Globus pallidus (tissue), 1 donor: ENCODE data around the gene TUBGCP6.

ENCODE experiments used
- DNase-seq: peaks from one replicate; pipeline ENCODE4 v3.0.0-alpha.2; 2015; ENCODE audit warnings: low spot score

The TUBGCP6 gene

DNA sequence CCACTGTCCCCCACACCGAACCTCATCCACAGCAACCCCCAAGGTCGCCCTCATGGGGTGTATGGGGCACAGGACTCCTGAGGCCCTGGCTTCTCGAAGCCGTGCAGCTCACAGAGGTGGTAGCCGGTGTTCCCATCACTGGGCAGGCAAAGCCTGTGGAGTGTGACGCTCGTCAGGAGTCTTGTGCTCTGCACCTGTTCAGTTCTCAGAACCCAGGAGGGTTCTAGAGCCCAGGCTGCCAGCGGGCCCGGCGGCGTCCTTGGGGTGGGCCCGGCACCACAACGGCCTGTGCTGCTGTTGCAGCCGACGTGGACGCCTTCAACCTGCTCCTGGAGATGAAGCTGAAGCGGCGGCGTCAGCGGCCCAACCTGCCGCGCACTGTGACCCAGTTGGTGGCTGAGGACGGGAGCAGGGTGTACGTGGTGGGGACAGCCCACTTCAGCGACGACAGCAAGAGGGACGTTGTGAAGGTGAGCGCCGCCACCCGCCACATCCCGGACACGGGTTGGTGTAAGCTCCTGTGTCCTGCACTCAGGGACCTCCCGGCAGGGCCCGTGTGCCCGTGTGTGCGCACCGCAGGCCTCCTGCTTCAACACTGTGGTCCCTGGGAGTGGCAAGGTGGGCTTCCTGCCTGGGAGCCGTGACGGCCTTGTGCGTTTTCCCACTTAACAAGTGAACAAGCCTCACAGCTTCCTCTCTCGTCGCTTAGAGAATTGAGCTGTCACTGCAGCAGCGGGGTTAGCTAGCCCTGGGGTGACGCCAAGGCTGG lies 50.6 kb downstream of the TUBGCP6 start:
- no peak for DNase-seq

DNA sequence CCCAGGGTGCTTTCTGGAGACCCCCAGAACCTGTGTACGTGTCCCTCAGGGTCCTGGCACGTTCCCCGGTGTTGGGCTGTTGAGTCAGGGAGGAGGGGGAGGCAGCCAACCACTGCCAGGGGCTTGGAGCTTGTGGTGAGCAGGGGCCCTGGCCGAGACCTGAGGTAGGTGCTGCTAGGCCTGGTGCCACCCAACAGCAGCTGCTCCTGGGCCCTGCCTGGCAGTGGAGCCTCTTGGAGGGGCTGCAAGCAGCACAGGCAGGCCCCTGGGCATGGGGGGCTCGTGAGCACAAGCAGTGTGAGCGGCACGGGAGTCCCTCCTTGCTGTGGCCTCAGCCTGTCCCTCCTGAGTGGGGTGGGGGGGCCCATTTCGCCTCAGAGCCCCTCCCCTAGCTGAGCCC lies 51.2 kb downstream of the TUBGCP6 start:
- no peak for DNase-seq

DNA sequence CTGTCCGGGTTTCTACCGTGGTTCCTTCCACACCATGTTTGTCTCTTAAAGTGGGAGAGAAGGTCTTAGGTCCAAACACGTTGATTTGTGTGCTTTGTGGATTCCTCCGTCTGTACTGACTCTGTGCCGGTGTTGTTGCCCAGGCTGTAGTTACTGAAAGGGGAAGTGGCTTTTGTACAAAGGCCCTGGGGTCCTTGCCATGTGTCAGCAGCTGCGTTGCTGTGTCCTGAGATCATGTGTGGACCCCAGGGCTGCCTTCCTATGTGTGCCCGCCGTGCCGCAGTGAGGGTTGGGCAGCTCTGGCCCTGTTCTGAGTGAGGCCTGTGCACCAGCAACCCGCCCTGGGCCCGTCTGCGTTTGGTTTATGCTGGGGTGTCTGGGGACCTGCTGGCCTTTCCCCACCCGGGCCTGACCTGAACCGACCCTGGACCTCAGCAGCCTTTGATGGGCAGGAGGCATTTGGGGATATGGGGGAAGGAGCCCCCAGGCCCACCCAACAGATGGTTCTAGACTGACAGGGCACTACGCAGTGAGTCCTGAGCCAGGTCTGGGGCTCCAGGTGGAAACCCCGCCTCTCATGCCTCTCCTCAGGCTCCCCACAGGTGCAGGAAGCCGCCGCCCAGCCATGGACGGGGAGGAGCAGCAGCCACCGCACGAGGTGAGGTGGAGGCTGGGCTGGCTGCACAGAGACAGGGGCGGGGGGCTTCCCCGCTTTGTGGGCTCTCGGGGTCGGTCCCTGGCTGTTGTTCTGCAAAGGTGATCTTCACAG lies 52.2 kb downstream of the TUBGCP6 start:
- no peak for DNase-seq

DNA sequence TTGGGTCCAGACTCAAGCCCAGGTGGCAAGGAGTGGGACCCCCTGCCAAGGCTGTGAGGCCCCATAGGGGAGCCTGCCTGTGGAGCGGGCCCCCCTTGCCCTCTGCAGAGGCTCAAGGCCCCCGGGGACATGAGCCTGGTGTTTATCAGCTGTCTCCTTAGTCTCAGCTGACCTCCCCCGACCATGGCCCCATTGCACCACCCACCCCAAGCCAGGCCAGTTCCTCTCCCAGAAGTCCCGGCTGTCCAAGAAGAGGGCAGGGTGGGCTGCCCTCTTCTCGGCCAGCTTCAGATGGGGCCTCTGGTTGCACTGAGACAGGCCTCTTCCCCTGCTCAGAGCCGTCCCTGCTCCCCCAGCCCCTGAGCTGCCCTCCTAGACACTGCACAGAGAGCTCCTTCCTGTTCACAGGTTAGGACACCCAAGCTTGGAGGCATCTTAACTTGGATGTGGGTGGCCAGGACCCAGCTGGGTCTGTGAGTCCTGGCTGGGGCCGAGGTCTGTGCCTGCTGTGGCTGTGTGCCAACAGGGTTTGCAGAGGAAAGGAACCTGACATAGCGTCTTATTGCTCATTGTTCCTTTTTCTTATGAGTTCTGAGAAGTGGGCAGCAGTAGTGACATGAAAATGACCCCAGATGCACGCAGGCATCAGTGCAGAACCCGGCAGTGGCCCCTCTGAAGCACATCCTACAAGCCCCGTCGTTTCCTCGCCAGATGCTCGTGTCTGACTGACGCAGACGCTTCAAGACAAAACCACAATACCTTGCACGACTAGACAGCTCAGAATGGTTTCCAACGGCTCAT lies 53.7 kb downstream of the TUBGCP6 start:
- DNase-seq: no peak

DNA sequence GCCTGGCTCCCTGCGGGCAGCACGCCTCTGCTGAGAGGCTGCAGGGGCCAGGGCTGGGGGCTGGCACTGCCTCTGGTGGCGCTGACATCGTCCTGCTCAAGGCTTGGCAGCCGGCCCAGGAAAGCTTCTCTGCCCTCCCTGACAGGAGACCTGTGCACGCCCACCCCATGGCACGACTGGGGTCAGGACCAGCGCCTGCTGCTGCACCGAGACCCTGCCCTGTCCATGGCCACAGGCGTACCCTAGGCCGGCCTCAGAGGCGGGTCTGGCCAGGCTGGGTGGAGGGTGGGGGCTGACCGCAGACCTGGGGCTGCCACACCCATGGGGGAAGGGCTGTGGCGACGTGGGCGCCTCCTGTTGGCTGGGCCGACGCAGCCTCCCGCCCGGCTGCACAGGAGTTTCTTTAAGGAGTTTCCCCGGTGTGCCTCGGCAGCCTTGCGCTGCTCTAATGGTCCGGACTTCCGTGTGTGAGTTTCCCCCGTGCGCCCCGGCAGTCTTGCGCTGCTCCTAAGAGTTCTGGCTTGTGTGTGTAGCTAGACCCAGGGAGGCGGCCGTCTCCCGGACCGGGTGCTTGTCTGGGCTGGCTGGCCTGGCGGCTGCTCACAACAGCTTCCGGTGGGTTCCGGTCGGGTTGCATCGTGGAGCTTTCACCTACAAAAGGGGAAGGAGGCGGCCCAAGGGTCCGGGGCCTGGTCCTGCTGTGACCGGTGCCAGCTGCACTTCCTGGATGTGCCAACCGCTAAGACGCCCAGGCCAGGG lies 54.5 kb downstream of the TUBGCP6 start:
- DNase-seq: peak; percentile 40

DNA sequence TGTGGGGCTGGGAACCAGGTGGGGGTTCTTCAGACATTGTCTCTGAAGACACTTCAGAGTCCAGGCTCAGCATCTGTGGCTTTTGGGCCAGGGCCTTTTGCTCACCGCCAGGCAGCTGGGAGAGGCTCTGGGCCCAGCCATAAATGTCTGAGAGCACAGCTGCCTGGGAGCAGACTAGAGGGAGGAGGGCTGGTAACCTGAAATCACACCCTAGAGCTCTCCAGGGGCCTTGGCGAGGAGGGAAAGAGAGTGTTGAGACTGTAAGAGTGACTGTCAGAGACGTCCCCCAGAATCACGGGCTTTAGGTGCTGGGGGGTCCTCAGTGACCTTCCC lies 55.0 kb downstream of the TUBGCP6 start:
- no peak for DNase-seq

DNA sequence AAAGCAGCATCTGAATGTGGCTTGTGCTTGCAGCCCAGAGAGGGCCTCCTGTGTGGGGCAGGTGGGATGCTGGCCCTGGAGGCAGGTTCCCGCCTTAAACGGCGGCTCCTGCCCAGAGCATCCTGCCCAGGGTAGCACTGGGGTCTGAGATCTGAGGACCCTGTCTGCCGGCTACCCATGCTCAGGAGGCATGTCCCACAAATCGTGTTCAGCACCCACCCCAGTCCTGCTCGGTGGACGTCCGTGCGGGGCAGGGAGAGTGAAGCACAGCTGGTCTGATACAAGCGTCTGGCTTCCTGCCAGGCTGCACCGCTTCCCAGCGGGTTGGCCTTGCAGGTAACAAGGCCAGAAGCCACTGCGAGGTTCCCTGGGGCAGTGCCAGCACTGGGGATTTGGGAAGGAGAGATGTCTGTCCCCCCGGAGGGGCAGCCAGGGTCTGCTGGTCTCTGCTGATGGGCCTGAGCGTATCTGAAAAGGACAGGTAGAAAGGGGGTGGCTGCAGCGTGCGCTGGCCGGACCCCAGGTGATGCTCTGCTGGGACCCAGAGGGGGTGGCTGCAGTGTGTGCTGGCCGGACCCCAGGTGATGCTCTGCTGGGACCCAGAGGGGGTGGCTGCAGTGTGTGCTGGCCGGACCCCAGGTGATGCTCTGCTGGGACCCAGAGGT lies 55.5 kb downstream of the TUBGCP6 start:
- DNase-seq: no peak

DNA sequence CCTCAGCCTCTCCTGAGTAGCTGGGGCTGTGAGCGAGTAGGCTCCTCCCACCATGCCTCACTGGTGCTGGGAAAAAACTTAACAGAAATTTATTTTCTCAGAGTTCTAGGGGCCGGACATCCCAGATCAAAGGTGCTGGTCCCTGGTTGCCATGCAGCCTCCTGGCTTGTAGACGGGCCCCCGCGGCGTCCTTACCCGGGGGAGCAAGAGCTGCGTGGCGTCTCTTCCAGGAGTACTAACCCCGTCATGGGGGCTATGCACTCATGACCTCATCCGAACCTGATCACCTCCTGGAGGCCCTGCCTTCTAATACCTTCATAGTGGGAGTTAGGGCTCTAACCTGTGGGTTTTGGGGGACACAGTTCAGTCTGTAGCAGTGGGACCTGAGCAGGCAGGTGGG lies 56.5 kb downstream of the TUBGCP6 start:
- no peak for DNase-seq

DNA sequence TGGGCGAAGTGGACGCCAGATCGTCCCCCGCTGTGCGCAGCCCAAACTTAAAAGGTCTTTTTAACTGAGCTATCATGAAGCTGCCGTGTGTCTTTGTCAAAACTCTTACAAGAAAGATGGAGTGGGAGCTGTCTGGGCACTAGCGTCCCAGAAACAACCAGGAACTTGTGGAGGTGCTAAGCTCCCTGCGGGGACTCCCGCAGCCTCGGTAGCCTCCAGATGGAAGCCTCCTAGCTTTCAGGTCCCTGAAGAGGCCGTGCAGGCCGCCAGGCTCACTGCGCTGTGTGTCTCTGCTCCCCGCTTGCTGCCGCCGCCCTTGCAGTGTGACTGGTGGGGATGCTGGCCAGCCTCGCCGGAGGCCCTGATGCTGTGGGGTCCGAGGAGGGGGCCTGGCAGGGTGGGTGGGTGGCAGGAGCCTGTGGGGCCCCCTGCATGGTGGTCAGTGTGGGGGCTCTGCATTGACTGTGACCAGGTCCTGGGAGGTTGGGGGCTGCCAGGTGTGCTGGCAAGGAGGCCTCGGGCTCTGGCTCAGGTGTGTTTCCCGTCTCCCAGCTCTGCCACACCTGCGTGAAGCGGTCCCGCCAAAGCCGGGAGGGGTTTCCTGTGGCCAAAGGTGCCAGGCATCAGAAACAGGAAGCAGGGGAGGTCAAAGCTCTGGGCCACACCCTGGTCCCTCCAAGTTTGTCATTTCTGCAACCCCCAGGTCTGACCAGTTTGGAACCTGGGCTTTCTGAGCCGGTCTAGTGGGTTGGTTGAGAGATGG lies 57.9 kb downstream of the TUBGCP6 start:
- DNase-seq: no peak

DNA sequence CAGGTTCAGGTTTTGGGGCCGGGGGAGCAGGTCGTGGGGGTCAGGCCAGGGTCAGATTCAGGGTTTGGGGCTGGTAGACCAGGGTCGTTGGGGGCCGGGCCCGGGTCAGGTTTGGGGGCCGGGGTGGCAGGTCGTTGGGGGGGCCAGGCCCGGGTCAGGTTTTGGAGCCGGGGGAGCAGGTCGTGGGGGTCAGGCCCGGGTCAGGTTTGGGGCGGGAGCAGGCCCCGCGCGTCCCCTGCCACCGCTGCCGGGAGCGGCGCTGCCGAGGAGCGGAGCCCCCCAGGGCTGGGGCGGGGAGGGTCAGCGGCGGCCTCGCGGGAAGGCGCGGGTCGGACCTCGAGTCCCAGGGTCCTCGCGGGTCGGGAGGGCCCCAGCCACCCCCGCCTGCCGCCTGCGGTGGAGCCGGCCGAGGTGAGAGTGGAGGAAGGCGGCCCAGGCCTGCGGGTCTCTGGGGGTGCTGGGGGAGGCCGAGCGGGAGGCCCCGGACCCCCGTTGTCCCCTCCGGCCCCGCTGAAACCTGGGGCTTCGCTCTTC lies 58.6 kb downstream of the TUBGCP6 start:
- no peak for DNase-seq

DNA sequence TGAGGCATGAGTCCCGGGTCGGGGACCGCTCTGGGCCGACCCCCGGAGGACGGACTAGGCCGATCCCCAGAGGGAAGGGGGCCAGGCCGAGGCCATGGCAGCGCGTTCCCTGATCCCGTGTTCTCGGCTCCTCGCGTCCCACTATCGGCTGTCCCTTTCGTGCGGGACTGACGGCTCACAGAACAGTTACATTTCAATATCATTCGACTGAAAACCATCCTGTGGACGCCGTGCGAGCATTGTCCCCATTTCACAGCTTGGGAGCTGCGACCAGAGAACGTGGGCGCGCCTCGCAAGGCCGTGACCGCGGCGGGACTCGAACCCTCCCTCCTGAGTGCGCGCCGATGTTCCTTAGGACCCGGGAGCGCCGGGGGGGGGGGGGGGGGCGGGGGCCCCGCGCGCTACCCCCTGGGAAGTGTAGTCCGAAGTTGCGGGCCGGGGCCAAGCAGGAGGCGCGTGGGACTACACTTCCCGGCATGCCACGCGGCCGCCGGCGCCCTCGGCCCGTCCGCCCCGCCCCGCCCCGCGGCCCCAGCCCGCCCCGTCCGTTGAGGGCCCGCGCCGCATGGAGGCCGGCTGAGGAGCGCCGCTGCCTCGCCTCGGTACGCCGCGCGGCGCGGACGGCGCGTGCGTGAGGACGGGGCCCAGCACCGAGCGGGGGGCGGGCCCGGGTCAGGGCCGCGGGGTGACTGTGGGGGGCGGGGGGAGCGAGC lies 59.3 kb downstream of the TUBGCP6 start, which contains the start of gene TRABD:
Gene TRABD, plus strand, starts transcription at position 539 of the 713 bp plus-strand sequence. CDS start 7,148 bp downstream, outside the sequence.
- DNase-seq: peak; percentile 86

DNA sequence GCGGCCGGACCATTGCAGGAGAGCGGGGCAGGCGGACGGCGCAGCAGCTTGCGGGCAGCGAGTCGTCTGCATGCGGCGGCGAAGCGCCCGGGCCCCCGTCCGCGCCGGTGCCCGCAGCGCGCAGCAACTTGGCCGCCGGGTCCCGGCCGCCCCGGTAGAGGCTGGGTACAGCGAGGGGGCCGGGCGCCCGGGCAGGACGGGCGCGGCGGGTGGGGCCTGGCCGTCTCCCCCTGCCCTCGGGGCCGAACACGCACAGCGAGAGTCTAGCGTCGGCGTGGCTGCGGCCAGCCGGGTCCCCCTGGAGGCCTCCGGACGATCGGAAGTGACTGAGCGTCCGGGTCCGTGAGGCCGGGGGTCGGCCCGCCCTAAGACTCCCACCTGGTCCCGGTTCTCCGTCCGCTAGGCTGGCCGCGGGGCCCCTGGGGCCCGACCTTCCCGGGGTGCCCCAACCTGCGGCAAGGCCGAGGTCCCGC lies 59.9 kb downstream of the TUBGCP6 start:
- no peak for DNase-seq

DNA sequence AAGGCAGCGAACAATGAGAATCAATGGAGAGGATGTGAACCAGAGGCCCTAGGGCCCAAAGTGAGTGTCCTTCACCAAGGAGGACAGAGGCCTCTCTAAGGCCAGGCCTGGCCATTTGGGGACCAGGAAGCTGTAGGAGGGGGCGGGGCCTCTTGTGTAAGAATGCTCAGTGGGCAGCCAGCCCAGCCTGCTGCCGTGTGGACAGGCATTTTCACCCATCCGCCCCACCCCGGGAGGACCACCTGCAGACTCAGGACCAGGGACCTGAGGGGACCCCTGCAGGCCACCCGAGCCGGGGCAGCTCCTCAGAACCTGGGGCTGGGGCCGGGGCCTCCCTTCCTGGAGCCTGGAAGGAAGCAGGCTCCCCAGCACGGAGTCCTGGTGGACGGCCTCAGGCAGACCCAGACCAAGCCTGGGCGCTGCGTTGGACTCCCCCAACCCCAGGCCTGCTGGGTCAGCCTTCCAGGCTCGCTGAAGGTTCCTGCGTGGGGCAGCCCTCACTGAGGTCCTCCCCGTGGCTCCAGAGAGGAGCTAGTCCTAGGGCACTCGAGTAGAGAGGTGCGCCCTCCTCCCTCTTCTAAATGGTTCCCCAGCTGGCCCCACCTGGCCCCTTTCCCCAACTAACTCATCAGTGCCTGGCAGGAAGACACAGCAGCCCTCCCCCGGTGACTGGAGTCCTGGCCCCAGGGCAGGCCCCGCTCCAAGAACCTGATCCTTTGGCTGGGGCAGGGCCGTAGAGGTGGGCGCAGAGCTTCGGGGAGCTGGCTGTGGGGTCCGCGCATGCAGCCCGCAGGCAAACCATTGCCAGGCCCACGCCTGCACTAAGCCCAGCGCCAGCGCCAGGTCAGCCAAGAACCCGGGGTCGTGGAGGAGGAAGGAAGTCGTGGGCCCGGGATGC lies 60.6 kb downstream of the TUBGCP6 start:
- DNase-seq: peak; percentile 47

DNA sequence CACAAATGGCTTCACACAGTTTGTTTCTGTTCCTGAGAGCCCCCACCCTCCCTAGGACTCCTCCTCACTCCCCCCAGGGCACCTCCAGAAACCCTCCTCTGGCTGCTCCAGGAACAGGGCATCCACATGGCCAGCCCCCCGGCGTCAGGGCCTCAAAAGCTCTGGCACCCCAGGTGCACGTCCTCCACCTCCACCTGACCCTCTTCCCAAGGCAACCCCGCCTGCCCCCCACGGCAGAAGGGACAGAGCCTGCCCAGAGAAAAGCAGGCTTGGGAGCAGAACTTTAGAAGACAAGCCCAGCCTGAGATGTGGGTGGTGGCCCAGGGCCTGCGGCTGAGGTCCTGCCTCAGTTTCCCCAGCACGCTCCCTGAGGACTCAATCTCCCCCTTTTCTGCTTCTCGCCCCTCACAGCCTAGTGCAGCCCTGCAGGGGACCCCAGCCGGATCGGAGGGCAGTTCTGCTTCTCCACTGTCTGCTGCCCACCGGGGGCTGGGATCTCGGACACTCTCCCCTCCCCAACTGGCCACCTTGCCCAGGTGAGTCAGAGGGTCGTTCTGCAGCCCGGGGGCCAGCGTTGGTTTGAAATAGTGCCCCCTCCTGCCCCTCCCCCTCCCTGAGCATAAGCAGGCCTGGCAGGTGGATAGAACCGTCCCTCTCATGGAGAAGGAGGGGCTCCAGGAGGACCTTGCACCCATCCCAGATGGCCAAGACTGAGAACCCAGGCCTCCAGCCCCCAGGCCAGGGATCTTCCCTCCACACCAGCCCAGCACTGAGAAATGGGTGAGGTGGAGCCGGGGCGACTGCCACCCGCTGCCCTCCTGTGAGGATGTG lies 61.5 kb downstream of the TUBGCP6 start:
- DNase-seq: no peak

DNA sequence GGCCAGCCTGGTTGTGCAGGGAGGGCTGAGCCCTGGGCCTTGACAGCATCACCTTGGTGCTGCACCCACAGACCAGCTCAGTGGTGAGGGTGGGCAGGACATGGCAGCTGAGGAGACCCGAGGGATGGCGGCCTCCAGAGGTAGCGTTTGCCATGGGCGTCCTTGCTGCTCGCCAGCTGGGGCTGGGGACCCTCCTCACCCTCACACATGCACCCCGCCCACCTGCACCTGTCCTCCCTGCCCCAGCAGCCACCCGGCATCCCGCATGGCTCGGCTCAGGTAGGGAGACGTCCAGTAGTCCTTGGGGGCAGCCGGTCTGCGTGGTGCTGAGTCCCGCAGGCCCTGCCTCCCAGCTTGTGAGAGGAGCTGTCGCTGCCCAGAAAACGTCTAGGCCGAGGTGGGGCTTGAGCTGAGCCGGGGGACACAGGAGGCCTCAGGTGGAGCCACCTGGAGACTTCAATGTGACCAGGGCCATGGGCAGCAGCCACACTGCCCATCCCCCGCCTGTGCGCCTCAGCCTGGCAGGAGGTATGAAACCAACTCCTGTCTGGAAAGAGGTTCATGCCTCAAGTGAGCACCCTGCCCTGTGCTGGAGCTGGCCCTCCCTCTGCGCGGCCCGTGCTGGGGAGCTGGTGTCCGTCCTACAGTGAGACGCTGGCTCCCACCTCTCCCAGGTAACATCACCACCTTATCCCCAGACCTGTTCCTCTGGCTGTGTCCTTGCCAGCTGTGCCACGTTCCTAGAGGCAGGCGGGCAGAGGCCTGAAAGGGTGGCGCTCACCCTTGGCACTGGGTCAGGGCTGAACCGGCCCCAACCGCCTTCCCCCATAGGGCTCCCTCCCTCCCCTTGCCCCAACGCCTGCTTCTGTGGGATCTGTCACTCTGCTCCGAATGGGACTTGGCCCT lies 62.4 kb downstream of the TUBGCP6 start:
- no peak for DNase-seq

DNA sequence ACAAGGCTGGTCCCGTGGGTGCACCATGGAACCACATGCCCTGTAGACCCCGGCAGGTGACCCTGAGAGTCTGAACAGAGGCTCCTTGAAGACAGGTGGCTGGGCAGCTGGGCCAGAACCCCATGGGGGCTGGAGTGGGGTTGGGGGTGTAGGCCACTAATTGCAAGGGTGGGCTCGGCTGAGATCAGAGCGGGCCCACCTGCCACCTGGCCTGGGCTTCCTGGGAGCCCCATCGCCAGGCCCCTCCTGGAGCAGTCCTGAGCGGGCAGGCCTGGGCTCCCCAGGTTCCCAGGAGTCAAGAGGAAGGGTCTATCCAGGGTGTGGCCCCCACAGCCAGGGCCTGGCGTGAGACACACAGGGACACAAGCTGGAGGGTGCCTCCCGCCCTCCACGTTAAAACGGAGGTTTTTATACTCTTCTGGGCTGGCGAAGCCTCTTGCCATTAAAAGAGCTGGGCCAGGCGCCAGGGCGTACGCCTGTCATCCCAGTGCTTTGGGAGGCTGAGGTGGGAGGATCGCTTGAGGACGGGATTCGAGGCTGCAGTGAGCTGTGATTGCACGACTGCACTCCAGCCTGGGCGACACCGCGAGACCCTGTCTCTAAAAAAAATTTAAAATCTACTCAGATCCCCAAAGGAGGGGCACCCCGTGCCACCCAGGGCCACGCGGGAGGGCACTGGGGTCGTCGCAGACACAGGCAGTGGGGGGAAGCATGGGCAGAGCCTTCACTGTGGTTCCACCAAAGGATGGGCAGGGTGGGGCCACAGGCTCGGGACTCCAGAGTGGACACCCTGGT lies 63.9 kb downstream of the TUBGCP6 start:
- no peak for DNase-seq
